Caco-2 (cell line): Measurements from ENCODE around the gene C16orf78. TPM values are rescaled to one million over a fixed set of nuclear protein-coding genes. Genes with fewer than 3 reads are reported as not detected.

Experiments used
- BruUV-seq: library from RNA; stranded (reverse); fragments of 400-500 nt; replicated peaks from 2 replicates; lab custom pipeline; 2021; lab: Mats Ljungman, UMichigan
- CTCF ChIA-PET: fragments of 300-600 bp; sonication (Branson Sonifier 250); formaldehyde crosslinking; loops from one replicate; lab custom pipeline; 2022; ENCODE audit warnings: antibody characterized with exemption; lab: Charles Lee
- POLR2A ChIA-PET: fragments of 300-600 bp; sonication (Branson Sonifier 250); formaldehyde crosslinking; loops from one replicate; lab custom pipeline; 2022; ENCODE audit warnings: antibody characterized with exemption; lab: Charles Lee
- DNase-seq, 2 experiments: peaks; one replicate each; pipeline versions ENCODE4 v3.0.0 to v3.0.0-alpha.2; 2020 to 2022
- H3K27me3 ChIP-seq: replicated peaks from 2 replicates; pipeline ENCODE4 v1.6.0; 2011; ENCODE audit warnings: low read length; ENCODE audit not compliant: control insufficient read depth, insufficient read depth
- H3K36me3 ChIP-seq: 2 replicates; pipeline ENCODE4 v1.5.1; 2011; ENCODE audit warnings: low read length; ENCODE audit not compliant: control insufficient read depth, insufficient read depth
- H3K4me1 ChIP-seq: fragments of 250-450 bp; sonication (Bioruptor Pico); 2 replicates; pipeline ENCODE4 v1.5.1; 2020; ENCODE audit warnings: mild to moderate bottlenecking
- H3K4me3 ChIP-seq: 2 replicates; pipeline ENCODE4 v1.5.1; 2011; ENCODE audit warnings: low read depth, mild to moderate bottlenecking, control low read depth, low read length
- H3K9me3 ChIP-seq: fragments of 250-450 bp; sonication (Bioruptor Pico); 2 replicates; pipeline ENCODE4 v1.5.1; 2020; ENCODE audit warnings: mild to moderate bottlenecking, moderate library complexity
- H3K27ac Mint-ChIP-seq: one replicate; pipeline ENCODE4 v1.8.0; 2022; ENCODE audit warnings: mixed read lengths; ENCODE audit not compliant: unreplicated experiment
- H3K27me3 Mint-ChIP-seq: one replicate; pipeline ENCODE4 v1.8.0; 2022; ENCODE audit warnings: mixed read lengths; ENCODE audit not compliant: insufficient read depth, unreplicated experiment
- H3K36me3 Mint-ChIP-seq: one replicate; pipeline ENCODE4 v1.8.0; 2022; ENCODE audit warnings: mild to moderate bottlenecking, mixed read lengths; ENCODE audit not compliant: insufficient read depth, unreplicated experiment
- H3K4me1 Mint-ChIP-seq: one replicate; pipeline ENCODE4 v1.8.0; 2022; ENCODE audit warnings: low read depth, mixed read lengths; ENCODE audit not compliant: unreplicated experiment
- H3K4me3 Mint-ChIP-seq: one replicate; pipeline ENCODE4 v1.8.0; 2022; ENCODE audit warnings: mild to moderate bottlenecking, moderate library complexity, mixed read lengths; ENCODE audit not compliant: unreplicated experiment
- H3K9me3 Mint-ChIP-seq: one replicate; pipeline ENCODE4 v1.8.0; 2022; ENCODE audit warnings: mixed read lengths; ENCODE audit not compliant: unreplicated experiment
- intact Hi-C: fragments of 100-400 bp; cut with micrococcal nuclease; formaldehyde crosslinking; loops from one replicate; pipeline ENCODE4 v1.10.0; 2022; ENCODE audit not compliant: unreplicated experiment
- total RNA-seq: library from RNA; stranded (reverse); gene quantifications from 2 replicates; pipeline ENCODE4 v1.2.3, GENCODE V29; 2022
- TF ChIP-seq, protein P1 (sequence below), 2 experiments: fragments of 200-600 bp in 1 of 2; IDR thresholded peaks; 1 replicate in 1 of 2; 2 replicates in 1 of 2; pipeline versions ENCODE4 v1.5.1 to v1.8.0; 2011 to 2022; ENCODE audit warnings: antibody characterized with exemption in 1 of 2, control low read depth in 1 of 2, inconsistent platforms in 1 of 2, low read depth in 1 of 2, low read length in 1 of 2, mild to moderate bottlenecking in 1 of 2, moderate library complexity in 1 of 2; ENCODE audit not compliant: insufficient read depth in 1 of 2, severe bottlenecking in 1 of 2, unreplicated experiment in 1 of 2

C16orf78 gene
- total RNA-seq, 1 experiment from 2014 or later: not detected

DNA sequence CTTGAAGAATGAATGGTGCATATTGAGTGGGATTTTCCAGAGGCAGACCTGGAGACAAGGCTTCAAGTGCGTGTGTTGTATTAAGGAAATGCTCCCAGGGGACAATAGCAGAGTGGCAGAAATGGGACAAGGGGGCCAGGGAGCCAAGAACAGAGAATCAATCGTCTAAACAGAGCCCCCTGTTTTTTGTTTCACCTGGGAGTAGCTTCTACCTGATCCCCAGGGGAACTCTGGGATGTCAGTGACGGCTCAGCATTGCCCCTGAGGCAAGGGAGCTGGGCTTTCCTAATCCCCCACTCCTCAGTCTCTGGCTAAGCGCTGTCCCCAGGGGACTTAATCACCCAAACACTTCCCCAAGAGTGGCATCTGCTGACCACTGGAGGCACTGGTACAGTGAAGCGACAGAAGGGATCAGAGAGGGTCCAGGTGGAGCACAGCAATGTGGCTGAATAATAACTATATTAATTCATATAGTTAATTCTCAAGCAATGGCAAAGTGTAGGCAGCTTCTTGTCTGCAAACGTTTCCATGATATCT, 35.7 kb upstream of the C16orf78 start:
- no peaks in the 10 kb centered on the region for H3K9me3 ChIP-seq
- no peaks in the 10 kb centered on the region; the same call in 1 of the 2 replicates for H3K27me3 ChIP-seq
- ChIA-PET POLR2A (no interaction called here), CTCF (no interaction called here)
- Mint-ChIP-seq H3K27ac (no peak overlapping the region), H3K27me3 (peaks cover 27% of the 10 kb centered on the region), H3K4me3 (no peak overlapping the region), H3K9me3 (no peaks in the 10 kb centered on the region), H3K4me1 (no peaks in the 10 kb centered on the region), H3K36me3 (no peaks in the 10 kb centered on the region)
- no peaks in the 10 kb centered on the region for H3K36me3 ChIP-seq
- intact Hi-C loops: no loop called here
- no peak overlapping the region for H3K4me3 ChIP-seq
- no TSS peak for BruUV-seq
- no peaks in the 10 kb centered on the region for H3K4me1 ChIP-seq
- TF ChIP-seq, protein P1, sequence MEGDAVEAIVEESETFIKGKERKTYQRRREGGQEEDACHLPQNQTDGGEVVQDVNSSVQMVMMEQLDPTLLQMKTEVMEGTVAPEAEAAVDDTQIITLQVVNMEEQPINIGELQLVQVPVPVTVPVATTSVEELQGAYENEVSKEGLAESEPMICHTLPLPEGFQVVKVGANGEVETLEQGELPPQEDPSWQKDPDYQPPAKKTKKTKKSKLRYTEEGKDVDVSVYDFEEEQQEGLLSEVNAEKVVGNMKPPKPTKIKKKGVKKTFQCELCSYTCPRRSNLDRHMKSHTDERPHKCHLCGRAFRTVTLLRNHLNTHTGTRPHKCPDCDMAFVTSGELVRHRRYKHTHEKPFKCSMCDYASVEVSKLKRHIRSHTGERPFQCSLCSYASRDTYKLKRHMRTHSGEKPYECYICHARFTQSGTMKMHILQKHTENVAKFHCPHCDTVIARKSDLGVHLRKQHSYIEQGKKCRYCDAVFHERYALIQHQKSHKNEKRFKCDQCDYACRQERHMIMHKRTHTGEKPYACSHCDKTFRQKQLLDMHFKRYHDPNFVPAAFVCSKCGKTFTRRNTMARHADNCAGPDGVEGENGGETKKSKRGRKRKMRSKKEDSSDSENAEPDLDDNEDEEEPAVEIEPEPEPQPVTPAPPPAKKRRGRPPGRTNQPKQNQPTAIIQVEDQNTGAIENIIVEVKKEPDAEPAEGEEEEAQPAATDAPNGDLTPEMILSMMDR (IDR thresholded peaks at IDR 0.05; ENCODE audit: insufficient read depth in 1 of 2, low read depth in 1 of 2, low read length in 1 of 2, severe bottlenecking in 1 of 2, unreplicated experiment in 1 of 2): no peak
- no peak for DNase-seq

DNA sequence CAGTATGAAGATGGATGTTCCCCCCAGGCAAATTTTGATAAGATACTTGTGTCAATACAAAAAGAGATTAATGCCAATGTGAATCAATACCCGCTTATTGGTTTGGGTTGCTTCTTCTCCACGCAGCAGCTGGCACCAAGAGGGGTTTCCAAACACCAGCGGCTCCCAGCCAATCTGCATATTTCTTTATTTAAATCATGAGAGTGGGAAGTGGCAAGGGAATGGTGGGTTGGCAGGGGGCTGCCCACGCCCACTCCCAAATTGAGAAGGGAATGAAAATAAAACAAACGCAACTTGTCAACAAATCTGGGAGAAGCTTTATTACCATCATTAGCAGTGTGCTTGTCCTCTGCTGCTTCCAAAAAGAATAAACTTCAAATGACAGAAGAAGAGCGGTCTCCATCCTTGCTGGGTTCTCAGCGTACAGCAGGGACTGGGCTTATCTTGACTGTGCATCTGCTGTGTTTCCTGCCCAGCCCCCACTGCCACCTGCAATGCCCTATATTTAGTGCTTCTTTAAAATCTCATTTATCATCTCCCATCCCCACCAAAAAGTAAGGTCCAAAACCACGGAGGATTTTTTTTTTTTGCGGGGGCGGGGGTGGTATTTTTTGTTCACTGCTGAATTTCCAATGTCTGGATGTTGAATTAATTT, 34.9 kb upstream of the C16orf78 start:
- Mint-ChIP-seq H3K27me3 (peaks cover 27% of the 10 kb centered on the region), H3K4me1 (no peaks in the 10 kb centered on the region), H3K9me3 (no peaks in the 10 kb centered on the region), H3K36me3 (no peaks in the 10 kb centered on the region), H3K4me3 (no peak overlapping the region), H3K27ac (no peak overlapping the region)
- Histone ChIP-seq H3K4me3 (no peak overlapping the region), H3K27me3 (no peaks in the 10 kb centered on the region; the same call in 1 of the 2 replicates), H3K4me1 (no peaks in the 10 kb centered on the region), H3K36me3 (no peaks in the 10 kb centered on the region), H3K9me3 (no peaks in the 10 kb centered on the region)
- TF ChIP-seq, protein P1 (IDR thresholded peaks at IDR 0.05; ENCODE audit: insufficient read depth in 1 of 2, low read depth in 1 of 2, low read length in 1 of 2, severe bottlenecking in 1 of 2, unreplicated experiment in 1 of 2): no peak
- POLR2A ChIA-PET: no interaction called here
- intact Hi-C loops: no loop called here
- BruUV-seq: no TSS peak
- no peak for DNase-seq
- CTCF ChIA-PET: no interaction called here

DNA sequence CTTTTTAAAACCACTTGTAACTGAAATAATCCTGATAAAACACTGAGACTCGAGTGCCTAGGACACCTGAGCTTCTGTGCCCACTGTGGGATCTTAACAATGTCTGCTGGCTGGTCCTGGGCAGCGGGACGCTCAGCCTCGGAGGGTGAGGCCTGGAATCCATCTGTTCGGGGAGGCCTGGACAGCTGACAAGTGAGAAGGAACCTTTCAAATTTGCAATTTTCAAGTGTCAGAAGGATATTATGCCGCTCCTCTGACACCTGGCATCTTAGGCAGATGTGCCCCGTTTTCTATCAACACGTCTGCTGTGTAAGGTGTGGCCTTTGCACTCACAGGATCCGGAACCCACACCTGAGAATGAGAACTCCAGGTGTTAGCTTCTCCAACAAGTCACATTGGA, 33.1 kb upstream of the C16orf78 start:
- DNase-seq: no peak
- Histone ChIP-seq H3K4me3 (no peak overlapping the region), H3K9me3 (no peaks in the 10 kb centered on the region), H3K27me3 (no peaks in the 10 kb centered on the region; the same call in 1 of the 2 replicates), H3K36me3 (no peaks in the 10 kb centered on the region), H3K4me1 (no peaks in the 10 kb centered on the region)
- H3K36me3 Mint-ChIP-seq: no peaks in the 10 kb centered on the region
- H3K4me1 Mint-ChIP-seq: no peaks in the 10 kb centered on the region
- CTCF ChIA-PET: interaction anchor here (1.1 kb wide), 1 partner anchor 9 kb away, joined by 3 read pairs; no protein-coding TSS in a partner anchor
- intact Hi-C loops: no loop called here
- POLR2A ChIA-PET: no interaction called here
- peaks cover 20% of the 10 kb centered on the region for H3K27me3 Mint-ChIP-seq
- BruUV-seq: no TSS peak
- H3K9me3 Mint-ChIP-seq: no peaks in the 10 kb centered on the region
- no peak overlapping the region for H3K4me3 Mint-ChIP-seq
- TF ChIP-seq, protein P1 (IDR thresholded peaks at IDR 0.05; ENCODE audit: insufficient read depth in 1 of 2, low read depth in 1 of 2, low read length in 1 of 2, severe bottlenecking in 1 of 2, unreplicated experiment in 1 of 2): no peak
- no peak overlapping the region for H3K27ac Mint-ChIP-seq
